Measurements from ENCODE around the gene C1orf198.

DNA sequence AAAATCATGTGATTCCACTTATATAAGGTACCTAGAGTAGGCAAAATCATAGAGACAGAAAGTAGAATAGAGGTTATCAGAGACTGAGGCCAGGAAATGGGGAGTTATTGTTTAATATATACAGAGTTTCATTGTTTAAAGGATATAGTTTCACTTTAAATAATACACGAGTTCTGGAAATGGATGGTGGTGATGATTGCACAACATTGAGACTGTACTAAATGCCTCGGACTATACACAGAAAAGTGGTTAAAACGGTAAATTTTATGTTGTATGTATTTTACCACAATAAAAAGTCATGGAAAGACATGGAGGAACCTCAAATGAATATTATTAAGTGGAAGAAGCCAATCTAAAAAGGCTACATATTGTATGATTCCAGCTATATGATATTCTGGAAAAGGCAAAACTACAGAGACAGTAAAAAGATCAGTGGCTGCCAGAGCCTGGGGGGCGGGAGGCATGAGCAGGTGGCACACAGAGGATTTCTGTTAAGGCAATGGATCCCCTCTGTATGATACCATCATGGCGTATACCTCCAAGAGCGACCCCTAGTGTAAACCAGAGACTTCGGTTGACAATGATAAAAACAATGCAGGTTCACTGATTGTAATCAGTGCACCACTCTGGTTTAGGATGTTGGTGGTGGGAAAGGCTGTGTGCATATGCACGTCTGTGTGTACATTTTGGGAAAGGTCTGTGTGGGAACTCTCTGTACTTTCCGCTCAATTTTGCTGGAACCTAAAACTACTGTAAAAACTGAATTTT is 7.5 kb downstream of the C1orf198 start:
- TF ChIP-seq, protein P1, sequence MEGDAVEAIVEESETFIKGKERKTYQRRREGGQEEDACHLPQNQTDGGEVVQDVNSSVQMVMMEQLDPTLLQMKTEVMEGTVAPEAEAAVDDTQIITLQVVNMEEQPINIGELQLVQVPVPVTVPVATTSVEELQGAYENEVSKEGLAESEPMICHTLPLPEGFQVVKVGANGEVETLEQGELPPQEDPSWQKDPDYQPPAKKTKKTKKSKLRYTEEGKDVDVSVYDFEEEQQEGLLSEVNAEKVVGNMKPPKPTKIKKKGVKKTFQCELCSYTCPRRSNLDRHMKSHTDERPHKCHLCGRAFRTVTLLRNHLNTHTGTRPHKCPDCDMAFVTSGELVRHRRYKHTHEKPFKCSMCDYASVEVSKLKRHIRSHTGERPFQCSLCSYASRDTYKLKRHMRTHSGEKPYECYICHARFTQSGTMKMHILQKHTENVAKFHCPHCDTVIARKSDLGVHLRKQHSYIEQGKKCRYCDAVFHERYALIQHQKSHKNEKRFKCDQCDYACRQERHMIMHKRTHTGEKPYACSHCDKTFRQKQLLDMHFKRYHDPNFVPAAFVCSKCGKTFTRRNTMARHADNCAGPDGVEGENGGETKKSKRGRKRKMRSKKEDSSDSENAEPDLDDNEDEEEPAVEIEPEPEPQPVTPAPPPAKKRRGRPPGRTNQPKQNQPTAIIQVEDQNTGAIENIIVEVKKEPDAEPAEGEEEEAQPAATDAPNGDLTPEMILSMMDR (conservative IDR thresholded peaks at IDR 0.05; ENCODE audit: low read length) = no peak; the same call in 1 of the 2 replicates
- no peak for TF ChIP-seq EZH2phosphoT487 (IDR thresholded peaks at IDR 0.05; ENCODE audit: borderline replicate concordance)

Measured in Loucy (cell line).